MM.1S (cell line): ENCODE data around the gene OR8H3.
"Not testable (repeated sequence)": the region's sequence is repeated elsewhere in the genome, so short reads cannot be mapped to it uniquely, and the experiment has no call there.

Experiments used
- DNase-seq: peaks from one replicate; pipeline ENCODE4 v3.0.0-alpha.2; 2015
- H2AFZ ChIP-seq: fragments of 300-600 bp; sonication (generic); 2 replicates; pipeline ENCODE4 v1.6.0; 2016; ENCODE audit warnings: antibody characterized with exemption, low read length
- H3F3A ChIP-seq: fragments of 300-600 bp; sonication (generic); 2 replicates; pipeline ENCODE4 v1.6.1; 2016; ENCODE audit warnings: mild to moderate bottlenecking, antibody characterized with exemption, low read length, moderate library complexity, mixed read lengths; ENCODE audit not compliant: insufficient read depth
- H3K27ac ChIP-seq: fragments of 300-600 bp; sonication (generic); 2 replicates; pipeline ENCODE4 v1.5.1; 2016; ENCODE audit warnings: mild to moderate bottlenecking, low read length
- H3K27me3 ChIP-seq: fragments of 300-600 bp; sonication (generic); replicated peaks from 2 replicates; pipeline ENCODE4 v1.6.0; 2016; ENCODE audit warnings: low read length; ENCODE audit not compliant: insufficient read depth
- H3K36me3 ChIP-seq: fragments of 300-600 bp; sonication (generic); replicated peaks from 2 replicates; pipeline ENCODE4 v1.6.1; 2016; ENCODE audit warnings: mild to moderate bottlenecking, low read length, mixed read lengths; ENCODE audit not compliant: insufficient read depth
- H3K4me1 ChIP-seq: fragments of 300-600 bp; sonication (generic); 2 replicates; pipeline ENCODE4 v1.6.1; 2016; ENCODE audit warnings: low read length, mixed read lengths
- H3K4me2 ChIP-seq: fragments of 300-600 bp; sonication (generic); 2 replicates; pipeline ENCODE4 v1.6.0; 2016; ENCODE audit warnings: low read depth, low read length
- H3K4me3 ChIP-seq: fragments of 300-600 bp; sonication (generic); 2 replicates; pipeline ENCODE4 v1.5.1; 2016; ENCODE audit warnings: low read length, mixed read lengths
- H3K79me2 ChIP-seq: fragments of 300-600 bp; sonication (generic); 2 replicates; pipeline ENCODE4 v1.6.1; 2016; ENCODE audit warnings: mixed run types, low read length, mixed read lengths
- H3K9ac ChIP-seq: fragments of 300-600 bp; sonication (generic); 2 replicates; pipeline ENCODE4 v1.6.1; 2016; ENCODE audit warnings: low read length, mixed read lengths
- H3K9me2 ChIP-seq: fragments of 300-600 bp; sonication (generic); replicated peaks from 2 replicates; pipeline ENCODE4 v1.6.1; 2016; ENCODE audit warnings: mild to moderate bottlenecking, low read length, mixed read lengths; ENCODE audit not compliant: insufficient read depth
- H3K9me3 ChIP-seq: fragments of 300-600 bp; sonication (generic); replicated peaks from 2 replicates; pipeline ENCODE4 v1.6.1; 2016; ENCODE audit warnings: mild to moderate bottlenecking, low read length, mixed read lengths; ENCODE audit not compliant: insufficient read depth
- H4K20me1 ChIP-seq: fragments of 300-600 bp; sonication (generic); 2 replicates; pipeline ENCODE4 v1.6.1; 2016; ENCODE audit warnings: mild to moderate bottlenecking, low read length, moderate library complexity, mixed read lengths; ENCODE audit not compliant: insufficient read depth
- CTCF ChIP-seq: fragments of 300-600 bp; sonication (generic); IDR thresholded peaks from 2 replicates; pipeline ENCODE4 v1.5.1; 2016; ENCODE audit warnings: antibody characterized with exemption, low read length, mixed read lengths
- EZH2 ChIP-seq: fragments of 300-600 bp; sonication (generic); optimal IDR thresholded peaks from 2 replicates; pipeline ENCODE3; 2017; ENCODE audit warnings: low read depth, mild to moderate bottlenecking, antibody characterized with exemption, low read length, mixed read lengths
- EZH2phosphoT487 ChIP-seq: fragments of 300-600 bp; sonication (generic); IDR thresholded peaks from 2 replicates; pipeline ENCODE4 v1.6.1; 2018; ENCODE audit warnings: antibody characterized with exemption, low read length

Gene OR8H3

DNA sequence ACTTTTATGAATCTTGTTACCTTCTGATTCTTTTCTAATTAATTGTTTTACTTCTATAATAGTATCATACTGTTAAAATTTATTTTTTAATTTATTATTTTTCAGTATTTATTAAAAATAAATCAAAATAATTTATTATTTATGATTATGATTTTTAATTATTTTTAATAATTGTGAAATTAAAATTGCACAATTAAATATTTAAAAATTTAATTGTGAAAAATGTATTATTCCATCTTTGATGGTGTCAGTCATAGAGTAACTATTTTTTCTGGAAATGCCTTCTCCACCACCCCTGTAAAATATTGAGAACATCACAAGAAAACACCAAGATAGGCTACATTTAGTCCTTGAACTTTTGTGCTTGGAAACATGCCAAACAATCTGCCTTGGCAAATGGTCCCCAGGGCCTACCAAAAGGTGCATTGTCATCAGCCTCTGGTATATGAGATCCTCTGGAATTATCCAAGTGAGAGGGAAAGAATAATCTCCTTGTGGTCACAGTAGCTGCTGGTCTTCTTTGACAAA, 18.9 kb upstream of the OR8H3 start, which contains the start of gene OR8H2:
Gene OR8H2 (plus strand): TSS at position 478 of the 528 bp plus-strand sequence. CDS start 1,356 bp downstream, outside the sequence.
- TF ChIP-seq CTCF (no peak), EZH2 (no peak), EZH2phosphoT487 (no peak)
- H3K9me3 ChIP-seq: no peaks in the 10 kb centered on the region
- no peak for DNase-seq

DNA sequence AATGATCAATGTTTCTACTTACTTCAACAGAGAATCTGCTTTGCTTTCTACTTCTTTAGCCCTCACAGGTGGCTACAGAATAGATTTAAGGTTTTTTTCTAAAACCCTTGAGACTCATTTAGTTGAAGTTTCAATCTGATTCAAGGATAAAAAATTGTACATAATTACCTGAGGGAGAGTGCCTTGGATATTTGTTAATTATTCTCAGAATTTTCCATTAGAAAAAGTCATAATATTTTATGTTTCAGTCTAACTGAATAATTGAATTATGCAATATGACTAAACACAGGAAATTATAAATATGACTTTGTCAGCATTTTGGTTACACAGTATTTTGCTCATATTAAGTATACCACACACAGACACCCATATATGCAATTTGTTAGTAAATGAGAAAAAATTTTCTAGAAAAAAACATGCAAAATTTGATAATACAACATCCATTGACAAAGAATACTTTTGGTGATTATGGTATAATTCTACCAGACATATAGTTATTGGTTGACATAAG, 18.0 kb downstream of the OR8H3 start, which contains the start of gene OR8J3:
Gene OR8J3 (minus strand): TSS at position 51 of the 511 bp plus-strand sequence. CDS start 2,483 bp downstream, outside the sequence.
- no peak within 1 kb of the TSS for H3K9ac ChIP-seq
- H3K36me3 ChIP-seq: no peaks in the 10 kb centered on the region
- no peak for DNase-seq
- no peaks in the 10 kb centered on the region for H3F3A ChIP-seq
- H3K9me3 ChIP-seq: no peaks in the 10 kb centered on the region
- no peak within 1 kb of the TSS for H3K4me3 ChIP-seq
- no peak within 1 kb of the TSS for H3K27ac ChIP-seq
- no peak within 1 kb of the TSS for H3K4me2 ChIP-seq
- no peaks in the 10 kb centered on the region for H3K79me2 ChIP-seq
- no peaks in the 10 kb centered on the region for H4K20me1 ChIP-seq
- H3K9me2 ChIP-seq: no peaks in the 10 kb centered on the region
- TF ChIP-seq EZH2 (no peak), EZH2phosphoT487 (no peak), CTCF (no peak)
- H3K27me3 ChIP-seq: no peaks in the 10 kb centered on the region
- H2AFZ ChIP-seq: no peak within 1 kb of the TSS
- no peaks in the 10 kb centered on the region for H3K4me1 ChIP-seq

More for the DNA sequence above, 18.9 kb upstream of the OR8H3 start, which contains the start of gene OR8H2:
- no peak within 1 kb of the TSS for H3K9ac ChIP-seq
- H3K36me3 ChIP-seq: no peaks in the 10 kb centered on the region; the same call in 1 of the 2 replicates
- no peak within 1 kb of the TSS for H2AFZ ChIP-seq
- no peaks in the 10 kb centered on the region for H4K20me1 ChIP-seq
- no peaks in the 10 kb centered on the region for H3K9me2 ChIP-seq
- H3K27me3 ChIP-seq: no peaks in the 10 kb centered on the region
- H3K27ac ChIP-seq: no peak within 1 kb of the TSS
- H3F3A ChIP-seq: no peaks in the 10 kb centered on the region
- H3K4me2 ChIP-seq: no peak within 1 kb of the TSS
- no peak within 1 kb of the TSS for H3K4me3 ChIP-seq
- H3K4me1 ChIP-seq: no peaks in the 10 kb centered on the region
- H3K79me2 ChIP-seq: no peaks in the 10 kb centered on the region

DNA sequence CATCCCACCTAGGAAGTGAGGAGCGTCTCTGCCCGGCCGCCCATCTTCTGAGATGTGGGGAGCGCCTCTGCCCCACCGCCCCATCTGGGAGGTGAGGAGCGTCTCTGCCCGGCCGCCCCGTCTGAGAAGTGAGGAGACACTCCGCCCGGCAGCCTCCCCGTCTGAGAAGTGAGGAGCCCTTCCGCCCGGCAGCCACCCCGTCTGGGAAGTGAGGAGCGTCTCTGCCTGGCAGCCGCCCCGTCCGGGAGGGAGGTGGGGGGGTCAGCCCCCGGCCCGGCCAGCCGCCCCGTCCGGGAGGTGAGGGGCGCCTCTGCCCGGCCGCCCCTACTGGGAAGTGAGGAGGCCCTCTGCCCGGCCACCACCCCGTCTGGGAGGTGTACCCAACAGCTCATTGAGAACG, 21.5 kb downstream of the OR8H3 start:
- not testable (repeated sequence) for H3K27me3 ChIP-seq, H3K4me3 ChIP-seq, H3F3A ChIP-seq, H3K9me2 ChIP-seq, H3K27ac ChIP-seq, H4K20me1 ChIP-seq, DNase-seq, H3K79me2 ChIP-seq, H3K9me3 ChIP-seq, H3K4me2 ChIP-seq, H3K4me1 ChIP-seq, H3K36me3 ChIP-seq, H2AFZ ChIP-seq, H3K9ac ChIP-seq

- Histone ChIP-seq H3K9me2 (no peaks in the 10 kb centered on the region), H3K4me1 (no peaks in the 10 kb centered on the region), H3K27me3 (no peaks in the 10 kb centered on the region), H3K4me2 (no peak overlapping the region), H3K4me3 (no peak overlapping the region), H3K36me3 (no peaks in the 10 kb centered on the region), H3F3A (no peaks in the 10 kb centered on the region), H4K20me1 (no peaks in the 10 kb centered on the region), H3K27ac (no peak overlapping the region), H3K79me2 (no peaks in the 10 kb centered on the region), H3K9me3 (no peaks in the 10 kb centered on the region), H3K9ac (no peak overlapping the region), H2AFZ (no peak overlapping the region)
- no peak for TF ChIP-seq EZH2
- TF ChIP-seq CTCF: no peak
- no peak for TF ChIP-seq EZH2phosphoT487
- DNase-seq: no peak
Observed at GRCh38 chr11:56151376-56151775, 29.2 kb downstream of the OR8H3 start.
